HG03108 (cell line): ENCODE data around the gene SCG5.

ENCODE experiments used
- ATAC-seq: cut with Tn5 transposase; IDR thresholded peaks from one replicate; pipeline ENCODE4 v1.9.1; 2021; ENCODE audit warnings: moderate library complexity; ENCODE audit not compliant: unreplicated experiment

Gene SCG5

GRCh38 chr15:32718821-32719716, 77.6 kb downstream of the SCG5 start:
- no peak for ATAC-seq

GRCh38 chr15:32721596-32721995, 80.1 kb downstream of the SCG5 start:
- ATAC-seq, result no peak

DNA sequence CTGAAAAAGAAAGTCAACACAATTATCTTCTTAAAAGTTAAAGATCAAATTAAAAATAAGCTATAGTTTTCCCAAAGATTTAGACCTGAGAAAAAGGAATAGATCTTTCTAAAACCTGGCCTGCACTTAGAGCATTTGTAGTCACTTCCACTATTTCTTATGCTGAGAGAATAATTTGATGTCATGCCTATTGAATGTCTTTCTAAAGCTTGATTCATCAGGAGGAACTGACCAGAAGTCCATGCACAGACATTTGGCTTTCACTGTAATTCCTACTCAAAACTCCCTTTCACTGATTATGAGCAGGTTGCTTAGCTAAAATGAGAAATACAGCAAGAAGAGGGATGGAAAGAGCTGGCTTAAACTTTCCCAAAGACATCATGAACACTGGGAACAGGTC, 80.6 kb downstream of the SCG5 start:
- ATAC-seq, result no peak

GRCh38 chr15:32723171-32723948, 81.8 kb downstream of the SCG5 start:
- peak; percentile 88 for ATAC-seq

DNA sequence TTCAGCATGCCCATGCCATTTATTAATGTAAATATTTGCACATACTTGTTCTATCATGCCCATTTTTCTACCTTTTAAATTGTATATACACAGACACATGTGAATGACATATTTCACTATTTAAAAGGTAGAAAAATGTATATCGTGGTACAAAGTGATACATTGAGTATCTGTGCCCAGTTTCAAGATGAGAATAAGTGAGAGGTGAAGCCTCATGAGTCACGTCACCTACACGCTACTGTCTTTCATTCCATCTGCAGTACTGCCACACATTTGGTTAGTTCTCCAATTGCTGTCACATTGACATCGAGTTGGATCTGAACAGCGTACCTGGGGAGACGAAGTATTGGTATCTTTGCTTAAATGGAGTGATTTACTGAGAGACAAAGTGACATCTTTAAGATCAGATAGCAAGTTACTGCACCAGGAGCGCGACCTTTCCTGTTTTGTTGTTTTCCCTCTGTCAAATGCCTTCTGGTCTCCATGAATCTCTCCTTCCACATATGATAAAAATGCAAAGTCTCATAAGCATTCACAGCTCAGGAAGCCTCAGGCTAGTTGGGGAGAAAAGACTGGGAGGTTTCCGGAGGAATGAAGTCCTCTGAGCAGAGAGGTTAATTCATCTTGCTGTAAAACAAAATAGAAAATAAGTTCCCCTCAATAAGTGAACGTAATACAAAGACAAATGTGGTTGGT, 88.3 kb downstream of the SCG5 start:
- no peak for ATAC-seq

- no peak for ATAC-seq
These were observed 89.5 kb downstream of the SCG5 start for GRCh38 chr15:32730677-32731654.

GRCh38 chr15:32732574-32733157, 91.2 kb downstream of the SCG5 start:
- ATAC-seq, result no peak

DNA sequence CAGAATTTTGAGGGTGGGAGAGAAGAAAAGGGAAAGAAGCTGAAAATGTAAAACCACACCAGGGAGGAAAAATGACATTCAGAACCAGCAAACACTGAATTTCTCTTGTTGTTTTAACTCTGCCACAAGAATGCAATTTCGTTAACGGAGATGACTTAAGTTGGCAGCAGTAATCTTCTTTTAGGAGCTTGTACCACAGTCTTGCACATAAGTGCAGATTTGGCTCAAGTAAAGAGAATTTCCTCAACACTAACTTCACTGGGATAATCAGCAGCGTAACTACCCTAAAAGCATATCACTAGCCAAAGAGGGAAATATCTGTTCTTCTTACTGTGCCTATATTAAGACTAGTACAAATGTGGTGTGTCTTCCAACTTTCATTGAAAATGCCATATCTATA, 91.8 kb downstream of the SCG5 start:
- ATAC-seq, result no peak

DNA sequence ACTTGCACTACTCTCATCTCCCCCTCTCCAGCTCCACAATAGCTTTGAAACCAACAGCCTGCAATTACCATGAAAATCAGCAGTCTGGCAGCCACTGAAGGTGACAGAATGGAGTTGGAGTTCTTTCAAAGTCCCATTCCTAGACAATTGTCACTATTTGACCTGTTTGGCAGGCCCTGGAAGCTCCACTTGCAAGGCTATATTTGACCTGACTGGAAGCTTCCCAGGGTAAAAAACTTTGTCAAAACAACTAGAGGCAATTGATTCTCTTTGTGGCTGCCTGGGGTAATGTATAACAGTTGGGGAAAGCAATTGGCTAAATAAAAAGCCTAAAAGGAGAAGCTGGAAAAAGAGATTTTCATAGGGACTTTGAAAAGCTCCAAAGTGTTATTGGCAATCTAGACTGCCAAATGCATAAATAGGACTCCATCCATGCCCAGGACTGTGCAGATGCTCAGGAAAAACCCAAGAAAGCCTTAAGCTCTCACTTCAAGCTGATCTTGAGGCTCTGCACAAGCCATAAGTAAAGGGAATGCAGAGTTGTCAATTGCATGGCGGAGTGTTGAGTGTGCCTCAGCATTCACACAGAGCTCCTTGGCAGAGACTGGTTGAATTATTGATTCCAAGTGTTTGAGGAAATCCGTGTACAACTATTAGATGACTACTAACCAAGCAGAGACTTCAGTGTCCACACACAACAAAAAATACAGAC, 94.6 kb downstream of the SCG5 start:
- ATAC-seq, result no peak

GRCh38 chr15:32736701-32737061, 95.2 kb downstream of the SCG5 start:
- no peak for ATAC-seq

- no peak for ATAC-seq
These were observed 95.8 kb downstream of the SCG5 start for GRCh38 chr15:32737304-32737703.

DNA sequence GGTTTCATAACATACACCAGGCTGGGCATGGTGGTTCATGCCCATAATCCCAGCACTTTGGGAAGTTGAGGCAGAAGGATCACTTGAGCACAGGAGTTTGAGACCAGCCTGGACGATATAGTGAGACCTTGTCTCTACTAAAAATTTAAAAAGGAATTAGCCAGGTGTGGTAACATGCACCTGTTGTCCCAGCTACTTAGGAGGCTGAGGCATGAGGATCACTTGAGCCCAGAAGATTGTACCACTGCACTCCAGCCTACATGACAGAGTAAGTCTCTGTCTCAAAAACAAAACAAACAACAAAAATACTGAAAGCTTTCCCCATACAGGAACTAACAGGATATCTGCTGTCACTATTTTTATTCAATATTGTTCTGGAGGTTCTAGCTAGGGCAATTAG, 97.2 kb downstream of the SCG5 start:
- no peak for ATAC-seq

DNA sequence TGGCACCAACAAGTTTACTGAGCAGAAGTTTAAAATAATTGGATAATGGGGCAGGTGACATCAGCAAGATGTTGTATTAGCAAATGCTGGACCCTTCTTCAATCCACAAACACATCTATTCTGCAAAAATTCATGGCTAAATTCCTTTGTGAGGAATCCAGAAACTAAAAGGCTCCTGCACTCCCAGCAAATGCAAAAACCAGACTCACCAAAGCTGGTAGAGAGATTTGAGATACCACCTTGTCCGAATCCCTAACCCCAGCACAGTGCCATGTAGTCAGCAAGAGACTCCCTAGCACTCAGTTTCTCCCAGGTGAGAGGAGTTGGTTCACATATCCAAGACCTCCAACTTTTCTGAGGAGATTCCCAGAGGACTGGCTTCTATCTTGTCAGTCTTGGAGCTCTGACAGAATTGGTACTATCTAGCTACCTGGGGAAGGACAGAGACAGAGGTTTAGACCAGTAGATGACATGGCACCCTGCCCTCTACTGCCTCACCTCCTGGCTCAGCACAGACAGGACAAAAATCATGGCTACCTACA, 98.1 kb downstream of the SCG5 start:
- no peak for ATAC-seq

- no peak for ATAC-seq
These were observed 102.1 kb downstream of the SCG5 start for GRCh38 chr15:32743411-32744140.

GRCh38 chr15:32746116-32746857, 104.8 kb downstream of the SCG5 start:
- ATAC-seq, result no peak
